HG02763 (cell line): Measurements from ENCODE around the gene LCE1C.

Experiments
- ATAC-seq: cut with Tn5 transposase; IDR thresholded peaks from one replicate; pipeline ENCODE4 v1.9.1; 2021; ENCODE audit warnings: mild to moderate bottlenecking, moderate library complexity; ENCODE audit not compliant: unreplicated experiment

Gene LCE1C, protein sequence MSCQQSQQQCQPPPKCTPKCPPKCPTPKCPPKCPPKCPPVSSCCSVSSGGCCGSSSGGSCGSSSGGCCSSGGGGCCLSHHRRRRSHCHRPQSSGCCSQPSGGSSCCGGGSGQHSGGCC

DNA sequence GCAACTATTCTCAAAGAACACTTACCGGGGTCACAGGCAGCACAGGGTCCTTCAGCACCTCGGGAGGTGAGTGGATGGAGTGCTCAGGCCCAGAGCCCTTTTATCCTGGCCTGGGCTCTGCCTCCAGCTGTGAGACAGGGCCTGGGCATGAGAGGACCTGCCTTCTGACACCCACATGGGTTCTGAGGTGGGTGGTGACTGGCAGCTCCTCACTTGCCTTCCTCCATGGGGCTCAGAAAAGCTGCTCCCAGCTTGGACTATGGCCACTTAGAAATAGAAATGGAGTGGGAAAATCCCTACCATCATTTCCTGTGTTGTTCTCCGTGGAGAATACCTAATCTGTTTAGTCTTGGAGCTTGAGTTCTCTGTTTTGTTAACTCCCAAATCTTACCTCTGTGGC is at the start of gene LCE1C:
Gene LCE1C, minus strand, starts transcription at position 76 of the 400 bp plus-strand sequence. CDS start 1,173 bp downstream, outside the sequence.
- ATAC-seq = no peak

DNA sequence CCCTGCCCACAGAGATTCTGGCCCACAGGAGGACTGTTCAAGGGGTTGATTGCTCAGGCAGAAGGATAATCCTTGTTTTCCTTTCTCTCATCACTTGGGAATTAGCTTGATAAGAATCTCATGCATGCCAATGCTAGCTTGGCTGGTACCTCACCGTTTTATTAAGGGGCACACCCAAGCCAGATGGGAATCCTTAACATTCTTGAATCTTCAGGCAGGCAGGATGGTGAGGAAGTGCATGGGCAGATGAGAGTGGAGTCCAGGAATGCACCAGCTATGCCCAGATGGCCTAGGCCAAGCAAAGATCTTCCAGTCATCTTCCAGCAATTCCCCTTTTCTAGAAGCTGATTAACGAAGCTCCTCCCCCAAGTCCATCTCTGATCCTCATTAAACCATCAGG is 49.2 kb upstream of the LCE1C start:
- ATAC-seq = no peak

DNA sequence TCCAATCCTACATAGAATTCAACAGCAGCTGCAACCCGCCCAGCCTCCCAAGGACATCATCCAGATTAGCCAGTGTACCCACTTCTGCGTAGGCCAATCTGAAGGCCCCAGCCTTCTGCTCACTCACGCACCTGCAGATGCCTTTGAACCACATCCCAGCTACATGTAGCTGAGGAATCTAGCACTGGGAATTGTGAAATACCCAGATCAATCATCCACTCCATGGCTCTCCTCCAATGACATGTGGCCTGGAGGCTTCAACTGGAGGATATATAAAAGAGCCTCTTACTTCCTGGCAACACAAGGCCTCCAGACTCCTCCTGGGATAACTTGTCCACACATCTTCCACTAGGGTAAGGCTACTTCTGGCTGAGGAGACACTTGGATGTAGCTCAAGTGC is 36.1 kb upstream of the LCE1C start, which contains the start of gene LCE6A:
Gene LCE6A, plus strand, starts transcription at position 301 of the 400 bp plus-strand sequence. CDS start 665 bp downstream, outside the sequence.
- no peak for ATAC-seq

DNA sequence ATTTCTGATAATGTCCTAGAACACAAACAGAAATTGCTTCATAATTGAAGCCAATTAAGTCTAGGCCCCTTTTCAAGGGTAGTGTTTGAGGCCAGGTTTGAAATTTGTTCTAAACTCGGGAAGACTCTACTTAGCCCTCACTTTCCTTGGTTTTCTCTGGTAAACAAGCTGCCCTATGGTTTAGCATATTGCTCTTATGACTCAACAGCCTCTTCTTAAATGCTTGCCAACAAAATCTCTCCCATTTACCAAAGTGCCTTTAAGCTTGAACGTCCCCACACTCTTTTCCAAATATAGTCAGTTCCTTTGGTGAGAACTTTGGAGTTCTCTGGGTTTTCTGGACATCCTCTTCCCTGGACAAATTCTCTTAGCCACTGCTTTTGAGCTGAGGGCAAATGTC is 30.4 kb upstream of the LCE1C start:
- ATAC-seq = no peak

DNA sequence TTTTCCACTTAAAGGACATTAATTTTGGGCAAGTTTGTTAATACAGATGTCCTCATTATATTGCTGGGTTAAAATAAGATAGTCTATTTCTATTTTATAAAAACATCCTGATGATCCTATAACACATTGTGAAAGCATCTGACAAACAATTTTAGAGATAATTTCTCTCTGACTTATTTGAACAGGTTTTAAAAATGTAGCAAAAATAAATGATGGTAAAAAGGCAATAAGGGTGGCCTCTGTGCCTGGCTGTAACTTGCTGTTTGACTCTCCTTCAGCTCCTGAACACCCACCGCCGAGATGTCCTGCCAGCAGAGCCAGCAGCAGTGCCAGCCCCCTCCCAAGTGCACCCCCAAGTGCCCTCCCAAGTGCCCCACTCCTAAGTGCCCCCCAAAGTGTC is 20.7 kb upstream of the LCE1C start, which contains the start of gene LCE1A:
Gene LCE1A, plus strand, starts transcription at position 301 of the 400 bp plus-strand sequence. Its CDS starts 0 bp downstream, at position 301.
- ATAC-seq = no peak

DNA sequence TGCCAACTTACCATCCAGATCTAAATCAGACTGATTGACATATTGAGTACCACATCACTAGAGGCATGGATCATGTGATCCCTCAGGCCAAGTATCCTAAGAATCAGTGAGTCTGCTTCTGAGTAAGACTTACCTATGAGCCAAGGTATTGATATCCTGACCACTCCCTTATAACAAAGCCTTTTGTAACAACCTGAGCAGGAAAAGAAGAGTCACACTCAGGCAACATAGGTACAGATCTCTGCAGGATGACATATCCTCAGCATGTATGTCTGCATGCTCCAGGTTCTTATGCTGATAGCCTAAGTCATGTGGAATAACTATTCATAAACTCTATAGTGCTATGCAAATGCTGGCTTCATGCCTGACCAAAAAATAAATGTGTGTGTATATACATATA is 18.5 kb upstream of the LCE1C start:
- no peak for ATAC-seq

DNA sequence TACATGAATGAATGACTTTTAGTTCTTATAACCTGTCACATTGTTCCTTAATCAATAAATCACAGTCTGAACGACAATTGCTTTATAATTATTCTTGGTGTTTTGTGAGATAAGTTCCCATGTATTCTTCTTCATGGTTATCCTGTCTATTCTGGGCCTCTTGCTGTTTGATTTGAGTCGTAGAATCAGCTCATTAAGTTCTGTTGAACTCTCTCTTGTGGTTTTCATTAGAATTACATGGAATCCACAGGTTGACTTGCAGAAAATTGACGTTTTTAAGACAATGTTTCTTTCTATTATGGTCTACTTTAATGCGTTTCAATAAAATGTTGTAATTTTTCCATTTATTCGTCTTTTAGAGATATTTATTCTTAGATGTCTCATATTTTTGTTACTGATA is 16.8 kb upstream of the LCE1C start:
- ATAC-seq = no peak

DNA sequence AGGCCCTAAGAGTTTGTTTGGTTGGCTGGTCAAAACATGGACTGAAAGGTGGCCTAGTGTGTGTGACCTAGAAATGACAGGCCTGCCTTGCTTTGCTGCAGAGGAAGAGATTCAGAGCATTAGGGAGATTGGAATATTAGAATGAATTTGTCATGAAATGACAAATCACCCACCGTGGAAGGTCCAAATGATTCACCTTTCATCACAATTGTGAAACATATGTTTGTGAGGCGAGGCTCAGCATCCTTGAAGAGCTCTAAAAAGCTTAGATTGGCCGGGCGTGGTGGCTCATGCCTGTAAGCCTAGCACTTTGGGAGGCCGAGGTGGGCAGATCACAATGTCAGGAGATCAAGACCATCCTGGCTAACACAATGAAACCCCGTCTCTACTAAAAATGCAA is 10.9 kb upstream of the LCE1C start:
- ATAC-seq = no peak

DNA sequence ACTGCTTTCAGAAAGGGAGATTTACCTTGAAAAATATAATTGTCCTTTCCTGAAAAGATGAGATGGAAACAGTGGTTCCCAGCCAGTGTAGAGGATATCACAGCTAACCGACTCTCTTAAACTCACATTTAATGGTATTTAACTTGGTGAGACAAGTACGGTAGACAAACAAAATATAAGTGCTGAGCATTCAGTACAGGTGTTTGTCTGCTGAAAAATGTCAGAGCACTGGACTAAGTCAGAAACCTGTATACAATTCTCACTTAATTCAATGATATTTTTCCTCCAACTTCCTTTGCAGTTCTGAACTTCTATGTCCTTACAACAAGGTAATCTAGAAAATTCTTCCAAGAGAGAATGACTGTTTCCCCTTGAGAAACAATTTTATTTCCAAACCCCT is 5.2 kb upstream of the LCE1C start, which contains the start of gene LCE1B:
Gene LCE1B, plus strand, starts transcription at position 301 of the 400 bp plus-strand sequence. CDS start 476 bp downstream, outside the sequence.
- ATAC-seq = no peak

DNA sequence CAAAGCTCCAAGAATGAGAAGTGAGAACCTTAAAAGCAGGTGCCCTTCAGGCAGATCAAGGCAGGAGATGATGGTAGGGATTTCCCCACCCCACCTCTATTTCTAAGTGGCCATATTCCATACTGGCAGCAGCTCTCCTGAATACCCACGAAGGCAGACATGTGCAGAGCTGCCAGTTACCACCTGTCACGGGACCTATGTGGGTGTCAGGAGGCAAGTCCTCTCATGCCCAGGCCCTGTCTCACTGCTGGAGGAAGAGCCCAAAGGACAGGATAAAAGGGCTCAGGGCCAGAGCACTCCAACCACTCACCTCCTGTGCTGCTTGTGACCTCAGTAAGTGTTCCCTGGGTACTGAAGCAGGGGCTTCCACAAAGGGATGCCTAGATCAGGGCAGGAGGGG is 4.6 kb upstream of the LCE1C start:
- ATAC-seq = no peak

DNA sequence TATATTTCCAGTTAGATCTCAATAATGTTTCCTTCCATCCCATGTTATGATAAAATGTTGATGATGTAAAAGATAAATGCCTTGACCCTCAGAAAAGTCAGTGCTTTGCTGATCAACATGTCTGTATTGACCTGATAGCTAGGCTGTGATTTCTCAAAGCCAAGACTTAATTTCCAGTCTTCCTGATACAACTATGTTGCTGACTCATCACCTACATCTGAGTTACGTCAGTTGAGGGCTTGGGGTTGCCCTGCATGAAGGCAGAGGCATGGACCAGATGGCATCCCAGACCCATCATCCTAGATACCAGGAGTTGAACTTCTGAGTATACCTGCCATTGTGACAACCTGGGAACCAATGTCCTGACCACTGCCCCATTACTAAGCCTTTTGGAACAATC is 5.1 kb downstream of the LCE1C start:
- no peak for ATAC-seq

DNA sequence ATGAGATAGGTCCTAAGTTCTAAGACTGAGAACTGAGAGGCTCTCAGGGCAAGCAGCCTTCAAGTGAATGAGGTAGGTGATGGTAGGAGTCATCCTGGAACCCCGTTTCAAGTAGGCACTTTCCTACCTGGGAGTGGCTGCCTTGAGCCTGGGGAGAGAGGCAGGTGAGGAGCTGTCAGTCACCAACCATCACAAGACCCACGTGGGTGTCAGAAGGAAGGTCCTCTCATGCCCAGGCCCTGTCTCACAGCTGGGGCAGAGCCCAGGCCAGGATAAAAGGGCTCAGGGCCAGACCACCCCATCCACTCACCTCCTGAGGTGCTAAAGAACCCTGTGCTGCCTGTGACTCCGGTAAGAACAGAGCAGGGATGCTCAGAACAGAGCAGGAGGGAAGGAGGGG is 10.0 kb downstream of the LCE1C start, which contains the start of gene LCE1D:
Gene LCE1D, plus strand, starts transcription at position 301 of the 400 bp plus-strand sequence. CDS start 1,074 bp downstream, outside the sequence.
- no peak for ATAC-seq

DNA sequence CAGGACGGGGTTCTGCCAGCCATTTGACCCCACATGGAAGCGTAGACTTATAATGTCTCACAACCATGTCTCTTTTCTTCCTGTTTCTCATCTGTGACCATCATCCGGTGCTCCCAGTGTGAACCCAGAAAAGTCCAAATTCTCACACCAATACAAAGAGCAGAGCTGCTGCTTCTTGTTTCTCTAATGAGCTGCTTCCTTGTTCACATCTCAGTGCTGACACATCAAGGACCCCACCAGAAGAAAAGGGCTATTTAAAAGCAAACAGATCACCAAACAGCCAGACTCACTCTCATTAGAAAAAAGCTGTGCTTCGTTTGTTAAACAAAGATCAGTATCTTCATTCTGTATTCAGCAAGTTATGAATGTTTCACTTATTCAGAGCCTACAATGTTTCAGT is 10.8 kb downstream of the LCE1C start:
- no peak for ATAC-seq

DNA sequence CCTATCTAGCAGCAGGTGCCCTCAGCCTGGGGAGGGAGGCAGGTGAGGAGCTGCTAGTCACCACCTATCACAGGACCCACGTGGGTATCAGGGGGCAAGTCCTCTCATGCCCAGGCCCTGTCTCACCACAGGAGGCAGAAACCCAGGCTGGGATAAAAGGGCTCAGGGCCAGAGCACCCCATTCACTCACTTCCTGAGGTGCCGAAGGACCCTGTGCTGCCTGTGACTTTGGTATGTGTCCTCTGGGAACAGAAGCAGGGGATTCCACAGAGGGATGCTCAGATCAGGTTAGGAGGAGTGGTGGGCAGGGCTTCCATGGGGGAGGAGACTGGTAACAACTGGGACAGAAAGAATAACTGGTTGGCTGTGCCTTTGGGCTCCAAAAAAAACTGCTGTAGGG is 20.4 kb downstream of the LCE1C start, which contains the start of gene LCE1E:
Gene LCE1E, plus strand, starts transcription at position 181 of the 400 bp plus-strand sequence. CDS start 1,043 bp downstream, outside the sequence.
- ATAC-seq = no peak

DNA sequence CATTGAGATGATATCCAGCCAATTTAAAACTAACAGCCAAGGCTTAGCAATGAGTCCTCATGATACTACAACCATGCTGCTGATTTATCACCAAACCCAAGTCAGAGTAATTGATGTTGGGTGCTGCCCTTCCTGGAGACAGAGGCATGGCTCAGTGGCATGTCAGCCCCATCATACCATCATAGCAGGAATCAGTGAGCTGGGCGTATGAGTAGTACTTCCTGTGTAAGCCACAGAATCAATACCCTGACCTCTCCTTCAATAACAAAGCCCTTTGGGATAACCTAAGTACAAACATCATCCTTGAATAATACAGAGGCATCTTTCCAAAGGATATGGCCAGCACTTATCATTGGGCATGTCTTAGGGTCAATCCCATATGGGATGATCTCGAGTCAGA is 23.4 kb downstream of the LCE1C start:
- ATAC-seq = no peak

DNA sequence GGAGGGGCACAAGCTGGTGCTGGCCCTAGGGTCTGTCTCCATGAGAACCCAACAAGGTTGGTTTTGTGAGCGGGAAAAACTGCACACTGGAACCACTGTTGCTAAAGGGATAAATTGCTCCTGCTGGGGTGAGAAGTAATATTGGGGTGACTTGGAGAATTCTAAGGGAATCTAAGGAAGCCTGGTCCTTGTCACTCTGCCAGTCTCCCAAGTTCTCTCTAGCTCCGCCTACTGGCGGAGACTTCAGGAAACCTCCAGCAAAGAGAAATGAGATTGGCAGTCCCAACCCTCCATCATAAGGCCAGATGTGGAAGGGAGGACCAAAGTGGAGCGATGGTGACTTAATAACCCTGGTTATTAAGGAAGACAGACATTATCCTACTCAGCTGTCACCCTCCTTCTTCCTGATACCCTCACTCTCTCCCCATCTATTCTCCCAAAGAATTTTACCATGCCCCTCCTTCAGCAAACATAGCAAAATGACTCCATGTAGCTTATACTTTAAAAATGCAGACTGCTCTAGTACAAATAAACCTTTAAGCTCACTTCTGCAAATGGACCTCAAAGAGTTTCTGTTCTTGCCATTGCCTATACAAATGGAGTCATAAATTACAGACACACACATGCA is 28.8 kb downstream of the LCE1C start:
- ATAC-seq = no peak

DNA sequence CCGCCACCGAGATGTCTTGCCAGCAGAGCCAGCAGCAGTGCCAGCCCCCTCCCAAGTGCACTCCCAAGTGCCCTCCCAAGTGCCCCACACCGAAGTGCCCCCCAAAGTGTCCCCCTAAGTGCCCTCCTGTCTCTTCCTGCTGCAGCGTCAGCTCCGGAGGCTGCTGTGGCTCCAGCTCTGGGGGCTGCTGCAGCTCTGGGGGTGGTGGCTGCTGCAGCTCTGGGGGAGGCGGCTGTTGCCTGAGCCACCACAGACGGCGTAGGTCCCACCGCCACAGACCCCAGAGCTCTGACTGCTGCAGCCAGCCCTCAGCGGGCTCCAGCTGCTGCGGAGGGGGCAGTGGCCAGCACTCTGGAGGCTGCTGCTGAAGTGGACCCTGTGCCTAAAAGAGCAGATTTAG is 30.1 kb downstream of the LCE1C start:
- no peak for ATAC-seq

DNA sequence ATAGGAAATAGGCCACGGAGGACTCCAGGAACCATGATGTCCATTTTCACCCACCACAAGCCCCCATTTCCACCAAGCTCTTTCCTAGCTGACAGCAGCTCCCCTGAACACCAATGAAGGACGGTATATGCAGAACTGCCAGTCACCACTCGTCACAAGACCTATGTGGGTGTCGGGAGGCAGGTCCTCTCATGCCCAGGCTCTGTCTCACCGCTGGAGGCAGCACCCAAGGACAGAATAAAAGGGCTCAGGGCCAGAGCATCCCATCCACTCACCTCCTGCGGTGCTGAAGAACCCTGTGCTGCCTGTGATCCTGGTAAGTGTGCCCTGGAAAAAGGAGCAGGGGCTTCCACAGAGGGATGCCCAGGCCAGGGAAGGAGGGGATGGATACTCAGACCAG is 31.6 kb downstream of the LCE1C start, which contains the start of gene LCE1F:
Gene LCE1F, plus strand, starts transcription at position 266 of the 400 bp plus-strand sequence. CDS start 1,232 bp downstream, outside the sequence.
- ATAC-seq = no peak

DNA sequence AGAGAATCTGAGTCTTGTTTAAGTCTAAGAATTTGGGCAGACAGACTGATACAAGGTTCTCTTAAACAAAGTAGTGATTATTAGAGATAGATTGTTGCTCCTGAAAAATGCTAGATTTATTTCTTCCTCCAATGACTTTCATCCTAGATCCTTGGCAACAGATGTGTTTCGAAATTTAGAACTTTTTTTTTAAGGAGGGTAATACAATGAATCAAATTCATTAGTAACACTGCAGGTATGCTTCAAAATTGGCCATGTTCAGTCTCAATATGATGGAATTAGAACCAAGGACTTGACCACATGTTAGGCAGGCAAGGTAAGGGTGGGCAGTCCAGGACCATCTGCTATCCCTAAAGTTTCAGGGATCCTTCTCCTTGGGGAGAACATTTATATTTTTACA is 36.0 kb downstream of the LCE1C start:
- ATAC-seq = no peak

DNA sequence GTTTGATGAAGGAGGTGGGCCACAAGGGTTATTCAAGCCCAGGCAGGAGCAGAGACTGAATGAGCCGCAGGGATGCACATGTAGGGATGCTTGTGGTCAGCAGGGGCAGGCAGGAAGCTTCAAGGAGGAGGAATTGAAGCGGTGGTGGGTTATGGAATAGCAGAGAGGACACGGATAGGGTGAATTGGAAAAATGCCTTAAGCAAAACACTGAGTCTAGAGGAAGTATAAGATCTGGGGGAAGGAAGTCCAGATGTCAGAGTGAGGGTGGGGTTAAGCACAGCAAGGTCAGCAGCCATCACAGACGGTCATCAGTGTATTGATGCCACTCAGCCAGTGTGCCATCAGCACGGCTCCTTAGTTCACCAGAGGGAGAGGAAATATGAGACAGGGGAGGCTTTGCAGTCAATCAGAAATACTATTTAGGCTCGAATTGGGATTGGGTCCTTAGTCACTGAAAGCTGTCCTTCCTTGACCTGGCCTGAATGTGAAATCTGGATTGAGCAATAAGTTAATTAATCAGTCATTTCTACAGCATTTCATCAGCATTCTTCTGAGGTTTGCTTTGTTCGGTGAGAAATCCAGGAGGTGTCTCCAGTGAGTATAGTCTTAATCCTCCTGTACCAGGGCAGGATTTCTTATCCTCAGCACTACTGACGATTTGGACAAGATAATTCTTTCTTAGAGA is 37.5 kb downstream of the LCE1C start:
- no peak for ATAC-seq

DNA sequence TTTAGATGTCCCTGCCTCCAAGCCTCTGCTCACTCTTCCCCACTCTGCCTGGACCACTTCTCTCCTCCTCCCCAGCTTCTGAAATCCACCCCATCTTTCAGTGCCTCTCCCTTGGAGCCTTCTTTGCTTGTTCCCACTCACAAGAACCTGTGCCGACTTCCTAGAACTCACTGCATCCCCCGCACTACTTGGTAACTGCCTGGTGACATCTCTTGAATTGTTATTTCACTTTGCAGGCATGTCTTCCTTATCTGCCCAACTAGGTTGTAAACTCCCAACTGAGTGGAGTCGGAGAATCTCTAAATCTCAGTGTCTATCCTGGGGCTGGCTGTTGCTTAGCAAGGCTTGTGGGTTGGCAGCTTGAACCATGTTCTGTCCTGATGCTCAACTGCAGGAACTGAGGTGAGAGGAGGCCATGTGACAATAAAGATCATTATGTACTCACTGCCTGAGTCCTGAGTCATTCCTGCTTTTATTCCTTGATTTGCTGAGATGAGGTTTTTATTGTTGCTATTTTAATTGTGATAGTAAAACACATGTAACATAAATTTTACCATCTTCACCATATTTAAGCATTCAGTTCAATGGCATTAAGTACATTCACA is 44.7 kb downstream of the LCE1C start:
- ATAC-seq = no peak
